ENCODE measurements around the gene SLC50A1.

The SLC50A1 gene

GRCh38 chr1:155184351-155184811 is 48.7 kb downstream of the SLC50A1 start:
- no peak for DNase-seq

- DNase-seq = peak; percentile 56
Measured at GRCh38 chr1:155184835-155185782, 49.5 kb downstream of the SLC50A1 start.

- DNase-seq = no peak
Measured at GRCh38 chr1:155185783-155186066, 50.1 kb downstream of the SLC50A1 start.

GRCh38 chr1:155186067-155186793 is 50.6 kb downstream of the SLC50A1 start:
- DNase-seq = peak; percentile 67

- DNase-seq = no peak
Measured at GRCh38 chr1:155186794-155187455, 51.3 kb downstream of the SLC50A1 start.

- DNase-seq = no peak
Measured at GRCh38 chr1:155187456-155187891, 51.8 kb downstream of the SLC50A1 start.

- DNase-seq = no peak
Measured at GRCh38 chr1:155188268-155188667, 52.6 kb downstream of the SLC50A1 start.

All from right kidney (tissue), 1 donor.